Esophagus squamous epithelium (tissue), 4 donors: ENCODE data around the gene TK2.

Experiments
- POLR2A ChIP-seq, 4 donors: fragments of 450-650 bp; IDR thresholded peaks; one replicate each; pipeline ENCODE4 v1.6.1; 2017; ENCODE audit warnings: antibody characterized with exemption in 4 of 4, mild to moderate bottlenecking in 4 of 4, moderate library complexity in 3 of 4
- TF ChIP-seq, protein P1 (sequence below), 6 experiments: fragments of 450-650 bp in 4 of 6; fragments of 200-600 bp in 2 of 6; sonication (generic) in 2 of 6; IDR thresholded peaks; one replicate each; pipeline ENCODE4 v1.5.1; 2016 to 2019; ENCODE audit warnings: antibody characterized with exemption in 6 of 6, mild to moderate bottlenecking in 4 of 6, moderate library complexity in 4 of 6

- TF ChIP-seq, protein P1, sequence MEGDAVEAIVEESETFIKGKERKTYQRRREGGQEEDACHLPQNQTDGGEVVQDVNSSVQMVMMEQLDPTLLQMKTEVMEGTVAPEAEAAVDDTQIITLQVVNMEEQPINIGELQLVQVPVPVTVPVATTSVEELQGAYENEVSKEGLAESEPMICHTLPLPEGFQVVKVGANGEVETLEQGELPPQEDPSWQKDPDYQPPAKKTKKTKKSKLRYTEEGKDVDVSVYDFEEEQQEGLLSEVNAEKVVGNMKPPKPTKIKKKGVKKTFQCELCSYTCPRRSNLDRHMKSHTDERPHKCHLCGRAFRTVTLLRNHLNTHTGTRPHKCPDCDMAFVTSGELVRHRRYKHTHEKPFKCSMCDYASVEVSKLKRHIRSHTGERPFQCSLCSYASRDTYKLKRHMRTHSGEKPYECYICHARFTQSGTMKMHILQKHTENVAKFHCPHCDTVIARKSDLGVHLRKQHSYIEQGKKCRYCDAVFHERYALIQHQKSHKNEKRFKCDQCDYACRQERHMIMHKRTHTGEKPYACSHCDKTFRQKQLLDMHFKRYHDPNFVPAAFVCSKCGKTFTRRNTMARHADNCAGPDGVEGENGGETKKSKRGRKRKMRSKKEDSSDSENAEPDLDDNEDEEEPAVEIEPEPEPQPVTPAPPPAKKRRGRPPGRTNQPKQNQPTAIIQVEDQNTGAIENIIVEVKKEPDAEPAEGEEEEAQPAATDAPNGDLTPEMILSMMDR (IDR thresholded peaks at IDR 0.05) = no peak
- TF ChIP-seq POLR2A (IDR thresholded peaks at IDR 0.05) = no peak
Measured at GRCh38 chr16:66481943-66482390, 68.0 kb downstream of the TK2 start.
